HepG2 (cell line): ENCODE results near the gene SRCIN1. TPM values are rescaled to one million over a fixed set of nuclear protein-coding genes. Genes with fewer than 3 reads are reported as not detected.

Experiments
- ATAC-seq: fragments of 200-7000 bp; cut with Tn5 transposase; 3 replicates; pipeline ENCODE4 v1.9.1; 2020; ENCODE audit warnings: mild to moderate bottlenecking, moderate library complexity
- BruUV-seq: library from RNA; stranded (reverse); fragments of 400-500 nt; replicated peaks from 2 replicates; lab custom pipeline; 2021; lab: Mats Ljungman, UMichigan
- CTCF ChIA-PET: fragments of 300-600 bp; formaldehyde crosslinking; extraction: SDS; loops from one replicate; lab custom pipeline; 2021; ENCODE audit warnings: low total read pairs, inconsistent platforms, low intra/inter-chr PET ratio; lab: Yijun Ruan, JAX
- POLR2A ChIA-PET: fragments of 350-600 bp; sonication (Branson Sonifier 250); formaldehyde crosslinking; loops from one replicate; lab custom pipeline; 2020; ENCODE audit warnings: antibody characterized with exemption, inconsistent platforms; lab: Yijun Ruan, JAX
- DNase-seq: peaks from one replicate; pipeline ENCODE4 v3.0.0-alpha.2; 2015; ENCODE audit warnings: low spot score
- FAIRE-seq: peaks from 3 replicates; lab custom pipeline; 2011; peaks lifted over from hg19 to GRCh38; lab: Jason Lieb, UNC
- H2AFZ ChIP-seq: one replicate; pipeline ENCODE4 v1.6.1; 2011; ENCODE audit warnings: low read length, inconsistent platforms
- H3K27ac ChIP-seq: fragments of 300-600 bp; 3 replicates; pipeline ENCODE4 v1.8.0; 2011; ENCODE audit warnings: mixed run types, mild to moderate bottlenecking, mixed read lengths, low read length, inconsistent platforms; ENCODE audit not compliant: insufficient read depth; ENCODE audit errors: extremely low read length
- H3K27me3 ChIP-seq, 2 experiments: fragments of 200-600 bp in 1 of 2; 2 replicates in 1 of 2; 3 replicates in 1 of 2; pipeline versions ENCODE4 v1.6.0 to v1.8.0; 2011; ENCODE audit warnings: low read length in 2 of 2, mild to moderate bottlenecking in 2 of 2, moderate library complexity in 2 of 2, inconsistent platforms in 1 of 2; ENCODE audit not compliant: insufficient read depth in 2 of 2, control insufficient read depth in 1 of 2
- H3K36me3 ChIP-seq, 2 experiments: fragments of 200-600 bp in 1 of 2; replicated peaks in 1 of 2; 2 replicates in 1 of 2; 3 replicates in 1 of 2; pipeline versions ENCODE4 v1.5.1 to v1.8.0; 2011; ENCODE audit warnings: low read length in 2 of 2, inconsistent platforms in 1 of 2; ENCODE audit not compliant: insufficient read depth in 2 of 2, control insufficient read depth in 1 of 2
- H3K4me1 ChIP-seq: 2 replicates; pipeline ENCODE4 v1.5.1; 2012; ENCODE audit warnings: low read length, inconsistent platforms; ENCODE audit not compliant: insufficient read depth
- H3K4me2 ChIP-seq: 2 replicates; pipeline ENCODE4 v1.6.0; 2011; ENCODE audit warnings: low read depth, low read length, inconsistent platforms
- H3K4me3 ChIP-seq, 3 experiments: fragments of 200-600 bp in 1 of 3; sonication (generic), shearing (Covaris generic) in 1 of 3; replicated peaks in 1 of 3; 2 replicates each; pipeline ENCODE4 v1.5.1; 2011 to 2016; ENCODE audit warnings: low read length in 3 of 3, inconsistent platforms in 2 of 3, low read depth in 2 of 3, mild to moderate bottlenecking in 2 of 3, control low read depth in 1 of 3, mixed read lengths in 1 of 3; ENCODE audit not compliant: insufficient read depth in 1 of 3
- H3K79me2 ChIP-seq: one replicate; pipeline ENCODE4 v1.6.1; 2011; ENCODE audit warnings: low read length, inconsistent platforms; ENCODE audit not compliant: insufficient read depth
- H3K9ac ChIP-seq: 2 replicates; pipeline ENCODE4 v1.6.0; 2011; ENCODE audit warnings: mild to moderate bottlenecking, low read depth, low read length, inconsistent platforms; ENCODE audit not compliant: insufficient read depth
- H3K9me3 ChIP-seq: 2 replicates; pipeline ENCODE4 v1.5.1; 2012; ENCODE audit warnings: mild to moderate bottlenecking, low read length
- H4K20me1 ChIP-seq: 2 replicates; pipeline ENCODE4 v1.6.0; 2011; ENCODE audit warnings: inconsistent platforms, mild to moderate bottlenecking, low read length, moderate library complexity; ENCODE audit not compliant: insufficient read depth
- GZF1 ChIP-seq: sonication (generic); formaldehyde crosslinking; IDR thresholded peaks from 2 replicates; pipeline ENCODE4 v1.5.1; 2020; ENCODE audit warnings: mild to moderate bottlenecking, missing genetic modification reagents
- HDAC2 ChIP-seq: sonication (generic); formaldehyde crosslinking; IDR thresholded peaks from 2 replicates; pipeline ENCODE4 v1.4.0; 2020; ENCODE audit warnings: missing genetic modification reagents
- LBX2 ChIP-seq: sonication (generic); formaldehyde crosslinking; IDR thresholded peaks from 2 replicates; pipeline ENCODE4 v1.5.0; 2020; ENCODE audit warnings: missing genetic modification reagents, mild to moderate bottlenecking, borderline replicate concordance
- NRL ChIP-seq: sonication (generic); formaldehyde crosslinking; IDR thresholded peaks from 2 replicates; pipeline ENCODE4 v1.5.0; 2020; ENCODE audit warnings: missing genetic modification reagents, mild to moderate bottlenecking, moderate library complexity, borderline replicate concordance
- ZFY ChIP-seq: sonication (generic); formaldehyde crosslinking; IDR thresholded peaks from 2 replicates; pipeline ENCODE4 v1.4.0; 2020; ENCODE audit warnings: missing genetic modification reagents
- ZNF703 ChIP-seq: sonication (generic); formaldehyde crosslinking; IDR thresholded peaks from 2 replicates; pipeline ENCODE4 v1.5.1; 2020; ENCODE audit warnings: missing genetic modification reagents, mild to moderate bottlenecking, moderate library complexity, borderline replicate concordance
- ZNF768 ChIP-seq: sonication (generic); formaldehyde crosslinking; IDR thresholded peaks from 2 replicates; pipeline ENCODE4 v1.4.0; 2020; ENCODE audit warnings: missing genetic modification reagents
- WGBS: methylation state at CpG from one replicate; pipeline ENCODE4 v1.1.6; 2017; ENCODE audit warnings: low lambda C conversion rate; 5-methylcytosine and 5-hydroxymethylcytosine counted together
- in situ Hi-C: cut with HindIII; loops from 2 replicates; pipeline ENCODE4 v1.10.0; 2017; ENCODE audit warnings: low pct_unique_long_range_greater_than_20kb; ENCODE audit not compliant: extremely low pct_ligation_motif_present
- intact Hi-C: fragments of 100-400 bp; cut with micrococcal nuclease; formaldehyde crosslinking; loops from one replicate; pipeline ENCODE4 v1.10.0; 2022; ENCODE audit not compliant: unreplicated experiment
- polyA plus RNA-seq, 8 experiments: library from polyadenylated mRNA; depleted of rRNA in 3 of 8; stranded (reverse) in 7 of 8; unstranded in 1 of 8; fragments of >200 nt; fragmentation: Illumina TruSeq in 4 of 8; extraction: Trizol in 4 of 8; gene quantifications; 2 replicates each; pipeline versions ENCODE4 v1.2.1 to v1.2.3, GENCODE V29; 2011 to 2016; ENCODE audit warnings: low read depth in 4 of 8, missing spikeins in 1 of 8, mixed read lengths in 1 of 8; ENCODE audit not compliant: insufficient read depth in 1 of 8
- total RNA-seq, 5 experiments: library from RNA; depleted of rRNA; stranded (reverse); fragments of >200 nt; fragmentation: Illumina TruSeq; extraction: Trizol; gene quantifications; 2 replicates each; pipeline ENCODE4 v1.2.3, GENCODE V29; 2016; ENCODE audit warnings: low read depth in 1 of 5
- TF ChIP-seq, protein P1 (sequence below): sonication (generic); formaldehyde crosslinking; IDR thresholded peaks from 2 replicates; pipeline ENCODE4 v1.4.0; 2020; ENCODE audit warnings: missing genetic modification reagents
- TF ChIP-seq, protein P2 (sequence below): sonication (generic); formaldehyde crosslinking; IDR thresholded peaks from 2 replicates; pipeline ENCODE4 v1.5.0; 2020; ENCODE audit warnings: mild to moderate bottlenecking, missing genetic modification reagents, borderline replicate concordance
- TF ChIP-seq, protein P3 (sequence below): sonication (generic); formaldehyde crosslinking; IDR thresholded peaks from 2 replicates; pipeline ENCODE4 v1.5.0; 2020; ENCODE audit warnings: mild to moderate bottlenecking, missing genetic modification reagents
- TF ChIP-seq, protein P4 (sequence below): sonication (generic); formaldehyde crosslinking; IDR thresholded peaks from 2 replicates; pipeline ENCODE4 v1.5.0; 2020; ENCODE audit warnings: missing genetic modification reagents

SRCIN1 gene
- total and polyA plus RNA-seq, 2 of the 13 experiments (the other 11 are each of a cell fraction or from before 2014, with no cell fraction given): 1.2 to 9.6 TPM

DNA sequence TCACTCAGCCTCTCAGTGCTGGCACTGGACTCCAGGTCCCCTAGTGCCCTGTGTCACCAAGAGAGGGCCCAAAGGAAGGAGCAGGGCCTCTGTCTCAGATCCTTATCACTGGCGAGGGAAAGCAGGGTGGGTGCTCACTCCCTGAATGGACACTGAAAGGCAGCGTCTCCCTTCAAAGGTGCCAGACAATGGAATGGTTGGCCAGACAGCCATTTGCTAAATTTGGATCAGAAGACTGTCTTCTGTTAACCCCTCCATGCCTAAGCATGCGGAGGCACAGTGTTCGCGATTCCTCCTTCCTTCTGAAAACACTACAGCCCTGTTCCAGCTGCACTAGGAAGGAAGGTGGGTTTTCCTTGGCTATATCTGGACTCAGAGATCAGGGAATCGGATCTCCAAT lies 48.4 kb downstream of the SRCIN1 start:
- H2AFZ ChIP-seq: no peak overlapping the region
- in situ Hi-C loops: loop anchor here (5.0 kb wide), 1 partner anchor 110 kb away; no protein-coding TSS in a partner anchor
- no TSS peak for BruUV-seq
- ATAC-seq (no peak), FAIRE-seq (no peak), DNase-seq (no peak)
- H3K36me3 ChIP-seq: no peaks in the 10 kb centered on the region
- H4K20me1 ChIP-seq: no peaks in the 10 kb centered on the region
- POLR2A ChIA-PET: interaction anchor here (0.7 to 2.9 kb wide), 15 partner anchors 9 to 143 kb away, joined by 3 to 29 read pairs (median 5); partner anchors contain the start of gene SRCIN1
- intact Hi-C loops: loop anchor here (5.0 kb wide), 1 partner anchor 45 kb away; no protein-coding TSS in a partner anchor
- H3K27me3 ChIP-seq: peaks cover 0 to 2% of the 10 kb centered on the region in 2 experiments; a peak in 1 of 5 replicates
- no peaks in the 10 kb centered on the region for H3K79me2 ChIP-seq
- WGBS: 56% methylated on average over 5 of the region's 6 CpGs
- H3K4me2 ChIP-seq: peak overlapping the region; percentile 81
- H3K4me1 ChIP-seq: peaks cover 39% of the 10 kb centered on the region
- no peak overlapping the region for H3K27ac ChIP-seq
- peak overlapping the region in 2 of 3 experiments; percentile 19 to 67; a peak in 1 of 6 replicates for H3K4me3 ChIP-seq
- CTCF ChIA-PET: interaction anchor here (1.1 to 2.0 kb wide), 5 partner anchors 22 to 110 kb away, joined by 4 to 18 read pairs (median 10); no protein-coding TSS in a partner anchor
- H3K9ac ChIP-seq: peak overlapping the region; percentile 49; the same call in 1 of the 2 replicates
- H3K9me3 ChIP-seq: no peaks in the 10 kb centered on the region
- TF ChIP-seq, protein P1, sequence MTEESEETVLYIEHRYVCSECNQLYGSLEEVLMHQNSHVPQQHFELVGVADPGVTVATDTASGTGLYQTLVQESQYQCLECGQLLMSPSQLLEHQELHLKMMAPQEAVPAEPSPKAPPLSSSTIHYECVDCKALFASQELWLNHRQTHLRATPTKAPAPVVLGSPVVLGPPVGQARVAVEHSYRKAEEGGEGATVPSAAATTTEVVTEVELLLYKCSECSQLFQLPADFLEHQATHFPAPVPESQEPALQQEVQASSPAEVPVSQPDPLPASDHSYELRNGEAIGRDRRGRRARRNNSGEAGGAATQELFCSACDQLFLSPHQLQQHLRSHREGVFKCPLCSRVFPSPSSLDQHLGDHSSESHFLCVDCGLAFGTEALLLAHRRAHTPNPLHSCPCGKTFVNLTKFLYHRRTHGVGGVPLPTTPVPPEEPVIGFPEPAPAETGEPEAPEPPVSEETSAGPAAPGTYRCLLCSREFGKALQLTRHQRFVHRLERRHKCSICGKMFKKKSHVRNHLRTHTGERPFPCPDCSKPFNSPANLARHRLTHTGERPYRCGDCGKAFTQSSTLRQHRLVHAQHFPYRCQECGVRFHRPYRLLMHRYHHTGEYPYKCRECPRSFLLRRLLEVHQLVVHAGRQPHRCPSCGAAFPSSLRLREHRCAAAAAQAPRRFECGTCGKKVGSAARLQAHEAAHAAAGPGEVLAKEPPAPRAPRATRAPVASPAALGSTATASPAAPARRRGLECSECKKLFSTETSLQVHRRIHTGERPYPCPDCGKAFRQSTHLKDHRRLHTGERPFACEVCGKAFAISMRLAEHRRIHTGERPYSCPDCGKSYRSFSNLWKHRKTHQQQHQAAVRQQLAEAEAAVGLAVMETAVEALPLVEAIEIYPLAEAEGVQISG: 0 out of 2 replicates have a peak, but pooled peaks have one; percentile 14
- TF ChIP-seq, protein P2, sequence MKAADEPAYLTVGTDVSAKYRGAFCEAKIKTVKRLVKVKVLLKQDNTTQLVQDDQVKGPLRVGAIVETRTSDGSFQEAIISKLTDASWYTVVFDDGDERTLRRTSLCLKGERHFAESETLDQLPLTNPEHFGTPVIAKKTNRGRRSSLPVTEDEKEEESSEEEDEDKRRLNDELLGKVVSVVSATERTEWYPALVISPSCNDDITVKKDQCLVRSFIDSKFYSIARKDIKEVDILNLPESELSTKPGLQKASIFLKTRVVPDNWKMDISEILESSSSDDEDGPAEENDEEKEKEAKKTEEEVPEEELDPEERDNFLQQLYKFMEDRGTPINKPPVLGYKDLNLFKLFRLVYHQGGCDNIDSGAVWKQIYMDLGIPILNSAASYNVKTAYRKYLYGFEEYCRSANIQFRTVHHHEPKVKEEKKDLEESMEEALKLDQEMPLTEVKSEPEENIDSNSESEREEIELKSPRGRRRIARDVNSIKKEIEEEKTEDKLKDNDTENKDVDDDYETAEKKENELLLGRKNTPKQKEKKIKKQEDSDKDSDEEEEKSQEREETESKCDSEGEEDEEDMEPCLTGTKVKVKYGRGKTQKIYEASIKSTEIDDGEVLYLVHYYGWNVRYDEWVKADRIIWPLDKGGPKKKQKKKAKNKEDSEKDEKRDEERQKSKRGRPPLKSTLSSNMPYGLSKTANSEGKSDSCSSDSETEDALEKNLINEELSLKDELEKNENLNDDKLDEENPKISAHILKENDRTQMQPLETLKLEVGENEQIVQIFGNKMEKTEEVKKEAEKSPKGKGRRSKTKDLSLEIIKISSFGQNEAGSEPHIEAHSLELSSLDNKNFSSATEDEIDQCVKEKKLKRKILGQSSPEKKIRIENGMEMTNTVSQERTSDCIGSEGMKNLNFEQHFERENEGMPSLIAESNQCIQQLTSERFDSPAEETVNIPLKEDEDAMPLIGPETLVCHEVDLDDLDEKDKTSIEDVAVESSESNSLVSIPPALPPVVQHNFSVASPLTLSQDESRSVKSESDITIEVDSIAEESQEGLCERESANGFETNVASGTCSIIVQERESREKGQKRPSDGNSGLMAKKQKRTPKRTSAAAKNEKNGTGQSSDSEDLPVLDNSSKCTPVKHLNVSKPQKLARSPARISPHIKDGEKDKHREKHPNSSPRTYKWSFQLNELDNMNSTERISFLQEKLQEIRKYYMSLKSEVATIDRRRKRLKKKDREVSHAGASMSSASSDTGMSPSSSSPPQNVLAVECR (CRISPR knock-in tag): no peak
- TF ChIP-seq, protein P3, sequence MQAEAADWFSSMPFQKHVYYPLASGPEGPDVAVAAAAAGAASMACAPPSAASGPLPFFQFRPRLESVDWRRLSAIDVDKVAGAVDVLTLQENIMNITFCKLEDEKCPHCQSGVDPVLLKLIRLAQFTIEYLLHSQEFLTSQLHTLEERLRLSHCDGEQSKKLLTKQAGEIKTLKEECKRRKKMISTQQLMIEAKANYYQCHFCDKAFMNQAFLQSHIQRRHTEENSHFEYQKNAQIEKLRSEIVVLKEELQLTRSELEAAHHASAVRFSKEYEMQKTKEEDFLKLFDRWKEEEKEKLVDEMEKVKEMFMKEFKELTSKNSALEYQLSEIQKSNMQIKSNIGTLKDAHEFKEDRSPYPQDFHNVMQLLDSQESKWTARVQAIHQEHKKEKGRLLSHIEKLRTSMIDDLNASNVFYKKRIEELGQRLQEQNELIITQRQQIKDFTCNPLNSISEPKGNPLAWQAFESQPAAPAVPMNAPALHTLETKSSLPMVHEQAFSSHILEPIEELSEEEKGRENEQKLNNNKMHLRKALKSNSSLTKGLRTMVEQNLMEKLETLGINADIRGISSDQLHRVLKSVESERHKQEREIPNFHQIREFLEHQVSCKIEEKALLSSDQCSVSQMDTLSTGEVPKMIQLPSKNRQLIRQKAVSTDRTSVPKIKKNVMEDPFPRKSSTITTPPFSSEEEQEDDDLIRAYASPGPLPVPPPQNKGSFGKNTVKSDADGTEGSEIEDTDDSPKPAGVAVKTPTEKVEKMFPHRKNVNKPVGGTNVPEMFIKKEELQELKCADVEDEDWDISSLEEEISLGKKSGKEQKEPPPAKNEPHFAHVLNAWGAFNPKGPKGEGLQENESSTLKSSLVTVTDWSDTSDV (CRISPR knock-in tag): 0 out of 2 replicates have a peak, but pooled peaks have one; percentile 61
- TF ChIP-seq GZF1 (CRISPR knock-in tag): no peak
- TF ChIP-seq ZNF768 (CRISPR knock-in tag): 0 out of 2 replicates have a peak, but pooled peaks have one; percentile 12
- TF ChIP-seq ZNF703: 0 out of 2 replicates have a peak, but pooled peaks have one; percentile 42
- 0 out of 2 replicates have a peak, but pooled peaks have one; percentile 35 for TF ChIP-seq NRL (CRISPR knock-in tag)
- TF ChIP-seq ZFY: 0 out of 2 replicates have a peak, but pooled peaks have one; percentile 3
- no peak for TF ChIP-seq HDAC2
- TF ChIP-seq, protein P4, sequence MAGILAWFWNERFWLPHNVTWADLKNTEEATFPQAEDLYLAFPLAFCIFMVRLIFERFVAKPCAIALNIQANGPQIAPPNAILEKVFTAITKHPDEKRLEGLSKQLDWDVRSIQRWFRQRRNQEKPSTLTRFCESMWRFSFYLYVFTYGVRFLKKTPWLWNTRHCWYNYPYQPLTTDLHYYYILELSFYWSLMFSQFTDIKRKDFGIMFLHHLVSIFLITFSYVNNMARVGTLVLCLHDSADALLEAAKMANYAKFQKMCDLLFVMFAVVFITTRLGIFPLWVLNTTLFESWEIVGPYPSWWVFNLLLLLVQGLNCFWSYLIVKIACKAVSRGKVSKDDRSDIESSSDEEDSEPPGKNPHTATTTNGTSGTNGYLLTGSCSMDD (CRISPR knock-in tag): peak; percentile 23; the same call in 1 of the 2 replicates
- 0 out of 2 replicates have a peak, but pooled peaks have one; percentile 13 for TF ChIP-seq LBX2 (CRISPR knock-in tag)
